ENCODE measurements around the gene DZANK1. TPM values are rescaled to one million over a fixed set of nuclear protein-coding genes. Genes with fewer than 3 reads are reported as not detected.
"Not testable (repeated sequence)": the region's sequence is repeated elsewhere in the genome, so short reads cannot be mapped to it uniquely, and the experiment has no call there.

The DZANK1 gene
- total RNA-seq, 4 donors from 2014 or later, result 0.92 to 5.2 (median 1.1) TPM

DNA sequence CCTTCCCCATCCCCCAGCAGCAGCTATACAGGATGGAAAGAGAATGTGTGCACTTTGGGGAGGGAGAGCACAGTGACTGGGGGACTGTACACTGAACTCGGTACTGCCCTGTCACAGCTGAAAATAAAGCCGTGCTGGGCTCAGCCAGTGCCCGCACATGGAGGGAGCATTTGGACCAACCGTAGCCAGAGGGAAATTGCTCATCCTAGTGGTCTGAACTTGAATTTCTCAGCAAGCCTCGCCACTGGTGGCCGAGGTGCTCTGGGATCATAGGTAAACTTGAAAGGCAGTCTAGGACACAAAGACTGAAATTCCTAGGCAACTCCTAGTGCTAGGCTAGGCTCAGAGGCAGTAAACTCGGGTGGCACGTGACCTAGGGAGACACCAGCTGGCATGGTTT, 61.0 kb downstream of the DZANK1 start:
- 86 to 90% methylated on average over 4 to 8 of the region's 8 CpGs for WGBS, 2 donors
- H3K4me3 ChIP-seq, result no peak overlapping the region
- intact Hi-C loops (cut with DNase I), result no loop called here
- peaks cover 0 to 6% (median 0%) of the 10 kb centered on the region in 3 donors for H3K4me1 ChIP-seq
- H3K9me3 ChIP-seq, result peaks cover 0 to 9% (median 0%) of the 10 kb centered on the region in 3 donors
- DNase-seq, result no peak
- H3K27ac ChIP-seq, result no peak overlapping the region
- TF ChIP-seq, protein P1, sequence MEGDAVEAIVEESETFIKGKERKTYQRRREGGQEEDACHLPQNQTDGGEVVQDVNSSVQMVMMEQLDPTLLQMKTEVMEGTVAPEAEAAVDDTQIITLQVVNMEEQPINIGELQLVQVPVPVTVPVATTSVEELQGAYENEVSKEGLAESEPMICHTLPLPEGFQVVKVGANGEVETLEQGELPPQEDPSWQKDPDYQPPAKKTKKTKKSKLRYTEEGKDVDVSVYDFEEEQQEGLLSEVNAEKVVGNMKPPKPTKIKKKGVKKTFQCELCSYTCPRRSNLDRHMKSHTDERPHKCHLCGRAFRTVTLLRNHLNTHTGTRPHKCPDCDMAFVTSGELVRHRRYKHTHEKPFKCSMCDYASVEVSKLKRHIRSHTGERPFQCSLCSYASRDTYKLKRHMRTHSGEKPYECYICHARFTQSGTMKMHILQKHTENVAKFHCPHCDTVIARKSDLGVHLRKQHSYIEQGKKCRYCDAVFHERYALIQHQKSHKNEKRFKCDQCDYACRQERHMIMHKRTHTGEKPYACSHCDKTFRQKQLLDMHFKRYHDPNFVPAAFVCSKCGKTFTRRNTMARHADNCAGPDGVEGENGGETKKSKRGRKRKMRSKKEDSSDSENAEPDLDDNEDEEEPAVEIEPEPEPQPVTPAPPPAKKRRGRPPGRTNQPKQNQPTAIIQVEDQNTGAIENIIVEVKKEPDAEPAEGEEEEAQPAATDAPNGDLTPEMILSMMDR (IDR thresholded peaks at IDR 0.05), result no peak
- no peak for TF ChIP-seq POLR2A (IDR thresholded peaks at IDR 0.05)
- H3K27me3 ChIP-seq, result no peaks in the 10 kb centered on the region
- peaks cover 0 to 22% (median 0%) of the 10 kb centered on the region in 3 donors for H3K36me3 ChIP-seq

DNA sequence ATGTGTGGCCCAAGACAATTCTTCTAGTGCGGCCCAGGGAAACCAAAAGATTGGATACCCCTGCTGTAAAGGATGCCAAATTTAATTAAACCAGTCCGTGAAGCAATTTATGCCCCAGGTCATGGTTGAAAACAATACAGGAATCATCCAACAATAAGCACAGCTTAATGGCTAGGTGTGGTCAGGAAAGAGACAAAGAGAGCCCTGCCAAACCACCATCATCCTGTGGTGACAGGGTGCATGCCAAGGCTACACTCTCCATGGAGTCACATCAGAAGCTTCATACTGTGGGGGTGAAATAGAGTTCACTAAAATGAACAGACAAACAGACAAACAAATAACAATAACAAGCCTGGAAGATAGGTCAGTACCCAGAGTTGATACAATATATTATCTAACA, 62.7 kb downstream of the DZANK1 start:
- WGBS, 2 donors, result 46 to 48% methylated on average over 2 of the region's 2 CpGs
- H3K9me3 ChIP-seq, result peaks cover 0 to 9% (median 0%) of the 10 kb centered on the region in 3 donors
- no peak for DNase-seq

DNA sequence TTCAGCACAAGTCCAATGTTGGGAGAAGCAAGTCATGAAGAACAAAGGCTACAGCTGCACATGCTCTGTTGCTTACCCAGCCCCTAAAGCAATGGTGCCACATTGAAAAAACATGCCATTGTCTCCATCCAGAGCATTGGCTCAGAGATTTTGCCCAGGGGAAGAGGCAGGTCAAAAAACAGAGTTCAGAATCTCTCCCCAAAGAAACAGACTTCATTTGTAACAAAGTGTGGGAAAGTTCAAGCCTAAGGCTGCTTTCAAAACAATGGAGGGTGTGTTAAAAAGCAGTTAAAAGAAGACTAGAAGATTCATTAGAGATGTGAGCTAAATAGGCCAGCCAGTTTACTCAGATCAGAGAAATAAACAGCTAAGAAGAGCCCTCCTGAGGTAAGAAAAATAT, 63.6 kb downstream of the DZANK1 start:
- H3K27ac ChIP-seq, result no peak overlapping the region
- intact Hi-C loops (cut with DNase I), result no loop called here
- peaks cover 0 to 9% (median 0%) of the 10 kb centered on the region in 3 donors for H3K9me3 ChIP-seq
- no peaks in the 10 kb centered on the region for H3K27me3 ChIP-seq
- TF ChIP-seq, protein P1 (IDR thresholded peaks at IDR 0.05), result no peak
- TF ChIP-seq POLR2A (IDR thresholded peaks at IDR 0.05), result no peak
- peaks cover 0 to 6% (median 0%) of the 10 kb centered on the region in 3 donors for H3K4me1 ChIP-seq
- no peak for DNase-seq
- H3K4me3 ChIP-seq, result no peak overlapping the region
- H3K36me3 ChIP-seq, result peaks cover 0 to 22% (median 0%) of the 10 kb centered on the region in 3 donors

More for the DNA sequence above, 62.7 kb downstream of the DZANK1 start:
- Histone ChIP-seq H3K4me3 (no peak overlapping the region), H3K4me1 (peaks cover 0 to 6% (median 0%) of the 10 kb centered on the region in 3 donors), H3K27me3 (no peaks in the 10 kb centered on the region), H3K36me3 (peaks cover 0 to 22% (median 0%) of the 10 kb centered on the region in 3 donors), H3K27ac (no peak overlapping the region)
- intact Hi-C loops (cut with DNase I), result no loop called here
- TF ChIP-seq, protein P1 (IDR thresholded peaks at IDR 0.05), result no peak
- no peak for TF ChIP-seq POLR2A (IDR thresholded peaks at IDR 0.05)

DNA sequence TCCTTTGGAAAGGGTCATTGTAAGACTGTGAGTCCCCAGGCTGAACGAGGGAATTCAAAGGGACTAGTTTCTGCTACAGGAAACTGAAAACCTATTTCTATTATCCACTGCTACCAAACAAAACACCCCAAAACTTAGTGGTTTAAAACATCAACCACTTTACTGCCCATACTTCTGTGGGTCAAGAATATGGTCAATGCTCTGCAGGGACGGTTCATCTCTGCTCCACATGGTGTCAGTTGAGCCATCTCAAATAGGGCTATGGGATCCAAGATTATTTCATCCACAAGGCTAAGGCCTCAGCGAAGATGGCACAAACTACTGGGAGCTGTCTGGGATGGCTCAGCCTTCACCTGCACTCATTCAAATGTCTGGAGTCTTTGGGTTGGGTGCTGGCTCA, 65.5 kb downstream of the DZANK1 start:
- H3K36me3 ChIP-seq, result peaks cover 0 to 15% (median 0%) of the 10 kb centered on the region in 3 donors
- peaks cover 0 to 9% (median 0%) of the 10 kb centered on the region in 3 donors for H3K9me3 ChIP-seq
- H3K4me3 ChIP-seq, result no peak overlapping the region
- H3K27ac ChIP-seq, result no peak overlapping the region
- no peak for TF ChIP-seq POLR2A (IDR thresholded peaks at IDR 0.05)
- TF ChIP-seq, protein P1 (IDR thresholded peaks at IDR 0.05), result no peak
- H3K27me3 ChIP-seq, result no peaks in the 10 kb centered on the region
- 93 to 100% methylated on average over 3 of the region's 3 CpGs for WGBS, 2 donors
- intact Hi-C loops (cut with DNase I), result no loop called here
- H3K4me1 ChIP-seq, result peaks cover 0 to 10% (median 0%) of the 10 kb centered on the region in 3 donors
- no peak for DNase-seq

DNA sequence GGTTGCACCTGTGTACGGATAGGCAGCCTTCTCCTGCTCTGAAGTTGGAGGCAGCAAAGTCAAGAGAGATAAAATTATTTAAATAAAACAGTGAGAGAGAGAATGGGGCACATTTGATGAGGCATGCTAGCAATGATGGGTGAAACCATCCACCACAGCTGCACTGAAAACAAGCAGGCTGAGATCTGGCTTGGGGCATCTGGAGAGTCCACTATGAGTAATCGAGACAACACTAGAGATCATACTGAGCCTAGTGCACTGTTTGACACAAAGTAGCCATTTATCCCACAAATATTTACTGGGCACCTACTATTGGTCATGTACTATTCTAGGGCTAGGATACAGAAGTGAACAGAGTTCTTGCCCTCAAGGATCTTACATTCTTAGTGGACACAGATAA, 66.4 kb downstream of the DZANK1 start:
- no peak for DNase-seq
- Histone ChIP-seq H3K27me3 (no peaks in the 10 kb centered on the region), H3K27ac (no peak overlapping the region), H3K4me3 (no peak overlapping the region), H3K9me3 (peaks cover 0 to 9% (median 0%) of the 10 kb centered on the region in 3 donors), H3K4me1 (peaks cover 0 to 10% (median 0%) of the 10 kb centered on the region in 3 donors), H3K36me3 (peaks cover 0 to 15% (median 0%) of the 10 kb centered on the region in 3 donors)
- 71 to 93% methylated on average over 2 of the region's 2 CpGs for WGBS, 2 donors
- intact Hi-C loops (cut with DNase I), result no loop called here
- TF ChIP-seq, protein P1 (IDR thresholded peaks at IDR 0.05), result no peak
- no peak for TF ChIP-seq POLR2A (IDR thresholded peaks at IDR 0.05)

DNA sequence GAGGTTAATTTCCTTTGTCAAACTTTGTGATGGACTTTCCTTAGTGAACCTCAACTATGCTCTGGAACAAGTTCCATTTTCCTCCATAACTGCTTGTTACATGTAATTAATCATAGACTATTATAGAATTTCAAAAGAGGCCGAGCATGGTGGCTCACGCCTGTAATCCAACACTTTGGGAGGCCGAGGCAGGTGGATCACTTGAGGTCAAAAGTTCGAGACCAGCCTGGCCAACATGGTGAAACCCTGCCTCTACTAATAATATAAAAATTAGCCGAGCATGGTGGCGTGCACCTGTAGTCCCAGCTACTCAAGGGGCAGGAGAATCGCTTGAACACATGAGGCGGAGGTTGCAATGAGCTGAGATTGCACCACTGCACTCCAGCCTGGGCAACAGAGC, 68.1 kb downstream of the DZANK1 start:
- H3K9me3 ChIP-seq; intact Hi-C loops (cut with DNase I); H3K4me1 ChIP-seq; H3K27ac ChIP-seq; H3K27me3 ChIP-seq; DNase-seq; H3K4me3 ChIP-seq: not testable (repeated sequence)
- WGBS, 2 donors, result 90 to 96% methylated on average over 4 to 8 of the region's 8 CpGs
- peaks cover 0 to 15% (median 0%) of the 10 kb centered on the region in 3 donors for H3K36me3 ChIP-seq
